H9 (cell line): ENCODE measurements around the gene ITSN1. TPM values are rescaled to one million over a fixed set of nuclear protein-coding genes. Genes with fewer than 3 reads are reported as not detected.

Experiments
- DNase-seq: peaks from one replicate; pipeline ENCODE4 v3.0.0-alpha.2; 2017
- H2AFZ ChIP-seq: one replicate; pipeline ENCODE4 v1.6.1; 2013; ENCODE audit warnings: mild to moderate bottlenecking, low read length, control low read depth, moderate library complexity
- H2AK5ac ChIP-seq: 2 replicates; pipeline ENCODE4 v1.6.1; 2013; ENCODE audit warnings: low read length, control low read depth, mixed read lengths; ENCODE audit not compliant: insufficient read length
- H2BK120ac ChIP-seq: one replicate; pipeline ENCODE4 v1.6.1; 2013; ENCODE audit warnings: low read depth, mild to moderate bottlenecking, low read length, control low read depth, inconsistent platforms; ENCODE audit not compliant: poor library complexity, severe bottlenecking
- H2BK12ac ChIP-seq: 2 replicates; pipeline ENCODE4 v1.6.1; 2013; ENCODE audit warnings: low read length, control low read depth, mixed read lengths, low read depth; ENCODE audit not compliant: insufficient read length
- H2BK15ac ChIP-seq: 2 replicates; pipeline ENCODE4 v1.6.1; 2013; ENCODE audit warnings: low read depth, low read length, control low read depth
- H2BK20ac ChIP-seq: one replicate; pipeline ENCODE4 v1.6.1; 2013; ENCODE audit warnings: low read depth, mild to moderate bottlenecking, low read length, control low read depth, inconsistent platforms; ENCODE audit not compliant: poor library complexity, severe bottlenecking
- H2BK5ac ChIP-seq: 2 replicates; pipeline ENCODE4 v1.6.1; 2013; ENCODE audit warnings: low read length, control low read depth, mixed read lengths; ENCODE audit not compliant: insufficient read length
- H3K14ac ChIP-seq: 2 replicates; pipeline ENCODE4 v1.6.1; 2013; ENCODE audit warnings: low read length, control low read depth; ENCODE audit not compliant: insufficient read depth
- H3K18ac ChIP-seq: 2 replicates; pipeline ENCODE4 v1.6.1; 2013; ENCODE audit warnings: low read depth, mild to moderate bottlenecking, mixed read lengths, low read length, control low read depth; ENCODE audit not compliant: insufficient read length
- H3K23ac ChIP-seq: 2 replicates; pipeline ENCODE4 v1.6.1; 2013; ENCODE audit warnings: low read length, control low read depth, mixed read lengths, low read depth; ENCODE audit not compliant: insufficient read length
- H3K23me2 ChIP-seq: 2 replicates; pipeline ENCODE4 v1.6.1; 2013; ENCODE audit warnings: low read depth, mild to moderate bottlenecking, mixed read lengths, low read length, control low read depth; ENCODE audit not compliant: insufficient read length, poor library complexity, severe bottlenecking
- H3K27ac ChIP-seq: 2 replicates; pipeline ENCODE4 v1.5.1; 2013; ENCODE audit warnings: low read length, control low read depth, mixed read lengths, low read depth; ENCODE audit not compliant: insufficient read length
- H3K27me3 ChIP-seq: 2 replicates; pipeline ENCODE4 v1.6.1; 2013; ENCODE audit warnings: low read length, control low read depth, inconsistent platforms; ENCODE audit not compliant: insufficient read depth
- H3K4ac ChIP-seq: 2 replicates; pipeline ENCODE4 v1.6.1; 2013; ENCODE audit warnings: low read depth, mild to moderate bottlenecking, control low read depth, inconsistent platforms, low read length, moderate library complexity
- H3K4me1 ChIP-seq: 2 replicates; pipeline ENCODE4 v1.6.1; 2013; ENCODE audit warnings: low read length, control low read depth, inconsistent platforms; ENCODE audit not compliant: insufficient read depth
- H3K4me2 ChIP-seq: 2 replicates; pipeline ENCODE4 v1.6.1; 2013; ENCODE audit warnings: low read length, control low read depth, mixed read lengths; ENCODE audit not compliant: insufficient read length, insufficient read depth
- H3K56ac ChIP-seq: 2 replicates; pipeline ENCODE4 v1.6.1; 2013; ENCODE audit warnings: low read depth, mild to moderate bottlenecking, mixed read lengths, low read length, control low read depth; ENCODE audit not compliant: insufficient read length
- H3K79me1 ChIP-seq: 2 replicates; pipeline ENCODE4 v1.6.1; 2013; ENCODE audit warnings: low read depth, mild to moderate bottlenecking, moderate library complexity, low read length, control low read depth, inconsistent platforms; ENCODE audit not compliant: insufficient read depth, poor library complexity, severe bottlenecking
- H3K79me2 ChIP-seq: 2 replicates; pipeline ENCODE4 v1.6.1; 2013; ENCODE audit warnings: low read length, control low read depth, inconsistent platforms; ENCODE audit not compliant: insufficient read depth
- H3K9ac ChIP-seq: 2 replicates; pipeline ENCODE4 v1.6.1; 2013; ENCODE audit warnings: low read length, control low read depth, mixed read lengths; ENCODE audit not compliant: insufficient read length; ENCODE audit errors: extremely low read depth
- H3K9me3 ChIP-seq: one replicate; pipeline ENCODE4 v1.6.1; 2013; ENCODE audit warnings: low read depth, low read length, inconsistent platforms; ENCODE audit not compliant: control insufficient read depth
- H3T11ph ChIP-seq: one replicate; pipeline ENCODE4 v1.6.1; 2013; ENCODE audit warnings: mild to moderate bottlenecking, low read length, control low read depth, inconsistent platforms
- H4K20me1 ChIP-seq: one replicate; pipeline ENCODE4 v1.6.1; 2013; ENCODE audit not compliant: control insufficient read depth, insufficient read length, insufficient read depth
- H4K5ac ChIP-seq: 2 replicates; pipeline ENCODE4 v1.6.1; 2013; ENCODE audit warnings: low read depth, mild to moderate bottlenecking, mixed read lengths, low read length, control low read depth; ENCODE audit not compliant: insufficient read length
- H4K8ac ChIP-seq: replicated peaks from 2 replicates; pipeline ENCODE4 v1.6.1; 2013; ENCODE audit warnings: low read length, control low read depth, mixed read lengths, low read depth; ENCODE audit not compliant: insufficient read length
- H4K91ac ChIP-seq: 2 replicates; pipeline ENCODE4 v1.6.1; 2013; ENCODE audit warnings: low read depth, mild to moderate bottlenecking, moderate library complexity, mixed read lengths, low read length, control low read depth; ENCODE audit not compliant: insufficient read length
- H3K27ac Mint-ChIP-seq, 3 experiments: 2 replicates in 2 of 3; 3 replicates in 1 of 3; pipeline ENCODE4 v1.8.0; 2020 to 2021; ENCODE audit warnings: mixed read lengths in 3 of 3, mild to moderate bottlenecking in 1 of 3, moderate library complexity in 1 of 3
- H3K27me3 Mint-ChIP-seq: 2 replicates; pipeline ENCODE4 v1.8.0; 2021; ENCODE audit warnings: low read depth, mild to moderate bottlenecking, moderate library complexity, mixed read lengths
- H3K36me3 Mint-ChIP-seq, 3 experiments: 2 replicates in 2 of 3; 3 replicates in 1 of 3; pipeline ENCODE4 v1.8.0; 2020 to 2021; ENCODE audit warnings: low read depth in 3 of 3, mixed read lengths in 3 of 3; ENCODE audit not compliant: insufficient read depth in 1 of 3
- H3K4me1 Mint-ChIP-seq, 2 experiments: 2 replicates each; pipeline ENCODE4 v1.8.0; 2020; ENCODE audit warnings: mixed read lengths in 2 of 2
- H3K4me3 Mint-ChIP-seq, 2 experiments: 2 replicates in 1 of 2; 3 replicates in 1 of 2; pipeline ENCODE4 v1.8.0; 2020 to 2021; ENCODE audit warnings: mild to moderate bottlenecking in 2 of 2, mixed read lengths in 2 of 2, moderate library complexity in 1 of 2
- H3K9me3 Mint-ChIP-seq, 2 experiments: 2 replicates in 1 of 2; 3 replicates in 1 of 2; pipeline ENCODE4 v1.8.0; 2020; ENCODE audit warnings: mild to moderate bottlenecking in 2 of 2, mixed read lengths in 2 of 2, moderate library complexity in 1 of 2
- WGBS: extraction: QIAGEN DNeasy Blood & Tissue Kit; methylation state at CpG from one replicate; pipeline ENCODE4 v1.1.7; 2013; ENCODE audit warnings: missing lambda C conversion rate, low lambda C conversion rate, mixed read lengths; ENCODE audit not compliant: insufficient read length; ENCODE audit errors: extremely low coverage; 5-methylcytosine and 5-hydroxymethylcytosine counted together
- total RNA-seq: library from RNA; stranded (reverse); gene quantifications from 2 replicates; pipeline ENCODE4 v1.2.1, GENCODE V29; 2021
- TF ChIP-seq, protein P1 (sequence below): fragments of 200-600 bp; sonication (generic); conservative IDR thresholded peaks from 3 replicates; pipeline ENCODE4 v1.8.0; 2021; ENCODE audit warnings: antibody characterized with exemption, mild to moderate bottlenecking

ITSN1 gene
- total RNA-seq, 1 experiment from 2014 or later: 94.2 TPM

DNA sequence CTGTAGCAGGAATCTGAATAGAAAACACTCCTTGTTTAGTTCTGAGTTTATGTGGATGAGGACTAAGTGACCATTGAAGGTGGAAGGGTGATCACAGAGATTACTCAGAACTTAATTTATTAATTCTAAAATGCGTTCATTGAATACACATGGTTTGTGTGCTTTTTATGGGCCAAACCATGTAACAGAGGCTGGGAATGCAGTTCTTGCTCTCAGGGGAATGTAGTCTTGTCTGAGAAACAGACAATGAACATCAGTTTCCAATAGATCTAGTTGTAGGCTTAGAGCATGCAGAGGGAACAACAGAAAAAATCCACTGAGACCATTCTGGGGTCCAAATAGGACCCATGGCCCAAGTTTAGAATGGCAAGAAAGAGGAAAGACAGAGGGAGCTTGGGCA, 46.1 kb downstream of the ITSN1 start:
- no peak overlapping the region for H4K8ac ChIP-seq
- no peaks in the 10 kb centered on the region for H4K20me1 ChIP-seq

More for the DNA sequence above, 46.1 kb downstream of the ITSN1 start:
- H3K27ac ChIP-seq: no peak overlapping the region
- H2BK15ac ChIP-seq: no peak overlapping the region
- WGBS: no CpG with 5 or more reads among the region's 1 CpG
- H3K27me3 Mint-ChIP-seq: no peaks in the 10 kb centered on the region
- H3K27ac Mint-ChIP-seq: peak overlapping the region in 2 of 3 experiments; percentile 54 to 60; a peak in 4 of 7 replicates
- H2BK20ac ChIP-seq: no peak overlapping the region
- no peak overlapping the region for H3K56ac ChIP-seq
- peaks cover 0 to 1% (median 0%) of the 10 kb centered on the region in 3 experiments; a peak in 1 of 7 replicates for H3K36me3 Mint-ChIP-seq
- H3K9ac ChIP-seq: no peak overlapping the region
- no peak overlapping the region for H3T11ph ChIP-seq
- H3K23me2 ChIP-seq: no peaks in the 10 kb centered on the region
- H3K9me3 ChIP-seq: no peaks in the 10 kb centered on the region
- no peak overlapping the region for H3K14ac ChIP-seq
- H3K9me3 Mint-ChIP-seq: no peaks in the 10 kb centered on the region
- no peak overlapping the region for H2BK120ac ChIP-seq
- peaks cover 13% of the 10 kb centered on the region for H3K4me1 ChIP-seq
- no peak overlapping the region for H3K4me3 Mint-ChIP-seq
- H3K27me3 ChIP-seq: no peaks in the 10 kb centered on the region; the same call in 1 of the 2 replicates
- no peak overlapping the region for H2BK5ac ChIP-seq
- H2AFZ ChIP-seq: no peak overlapping the region
- TF ChIP-seq, protein P1, sequence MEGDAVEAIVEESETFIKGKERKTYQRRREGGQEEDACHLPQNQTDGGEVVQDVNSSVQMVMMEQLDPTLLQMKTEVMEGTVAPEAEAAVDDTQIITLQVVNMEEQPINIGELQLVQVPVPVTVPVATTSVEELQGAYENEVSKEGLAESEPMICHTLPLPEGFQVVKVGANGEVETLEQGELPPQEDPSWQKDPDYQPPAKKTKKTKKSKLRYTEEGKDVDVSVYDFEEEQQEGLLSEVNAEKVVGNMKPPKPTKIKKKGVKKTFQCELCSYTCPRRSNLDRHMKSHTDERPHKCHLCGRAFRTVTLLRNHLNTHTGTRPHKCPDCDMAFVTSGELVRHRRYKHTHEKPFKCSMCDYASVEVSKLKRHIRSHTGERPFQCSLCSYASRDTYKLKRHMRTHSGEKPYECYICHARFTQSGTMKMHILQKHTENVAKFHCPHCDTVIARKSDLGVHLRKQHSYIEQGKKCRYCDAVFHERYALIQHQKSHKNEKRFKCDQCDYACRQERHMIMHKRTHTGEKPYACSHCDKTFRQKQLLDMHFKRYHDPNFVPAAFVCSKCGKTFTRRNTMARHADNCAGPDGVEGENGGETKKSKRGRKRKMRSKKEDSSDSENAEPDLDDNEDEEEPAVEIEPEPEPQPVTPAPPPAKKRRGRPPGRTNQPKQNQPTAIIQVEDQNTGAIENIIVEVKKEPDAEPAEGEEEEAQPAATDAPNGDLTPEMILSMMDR: no peak
- H3K79me1 ChIP-seq: no peaks in the 10 kb centered on the region
- DNase-seq: no peak
- H2BK12ac ChIP-seq: no peak overlapping the region
- H3K23ac ChIP-seq: no peak overlapping the region
- H4K5ac ChIP-seq: no peak overlapping the region
- peaks cover 68 to 82% of the 10 kb centered on the region in 2 experiments for H3K4me1 Mint-ChIP-seq
- H4K91ac ChIP-seq: no peak overlapping the region
- no peak overlapping the region for H3K4ac ChIP-seq
- no peak overlapping the region for H3K4me2 ChIP-seq
- H2AK5ac ChIP-seq: no peak overlapping the region
- no peak overlapping the region for H3K18ac ChIP-seq
- H3K79me2 ChIP-seq: peaks cover 26% of the 10 kb centered on the region; the same call in 1 of the 2 replicates
